Measurements from ENCODE around the gene EEFSEC. TPM values are rescaled to one million over a fixed set of nuclear protein-coding genes. Genes with fewer than 3 reads are reported as not detected.

The EEFSEC gene
- total RNA-seq, 1 experiment from 2014 or later = 14.0 TPM

DNA sequence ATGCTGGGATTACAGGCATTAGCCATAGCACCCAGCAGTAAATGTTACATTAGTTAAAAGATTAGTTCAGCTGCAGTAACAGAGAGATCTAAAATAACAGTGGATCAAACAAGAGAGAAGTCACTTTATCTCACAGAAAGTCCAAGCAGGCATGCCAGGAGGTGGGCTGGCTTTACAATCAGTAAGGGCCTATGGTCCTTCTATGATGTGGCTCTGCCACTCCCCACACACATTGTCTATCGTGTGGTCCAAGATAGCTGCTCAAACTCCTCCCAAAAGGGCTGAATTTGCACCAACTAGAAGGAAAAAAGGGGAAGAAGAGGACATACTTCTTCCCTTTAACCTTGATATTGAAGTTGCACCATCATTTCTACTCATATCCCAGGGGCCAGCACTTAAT is 25.0 kb upstream of the EEFSEC start:
- no peak overlapping the region for H3K27ac Mint-ChIP-seq (ENCODE audit: unreplicated experiment)
- H3K4me3 ChIP-seq (ENCODE audit: low read depth, low read length) = no peak overlapping the region
- H3K36me3 Mint-ChIP-seq (ENCODE audit: insufficient read depth, unreplicated experiment) = peaks cover 12% of the 10 kb centered on the region
- no TSS peak for BruUV-seq (replicated peaks)
- H3K9me3 ChIP-seq = no peaks in the 10 kb centered on the region
- DNase-seq = no peak
- ChIA-PET POLR2A (no interaction called here), CTCF (no interaction called here)
- TF ChIP-seq, protein P1, sequence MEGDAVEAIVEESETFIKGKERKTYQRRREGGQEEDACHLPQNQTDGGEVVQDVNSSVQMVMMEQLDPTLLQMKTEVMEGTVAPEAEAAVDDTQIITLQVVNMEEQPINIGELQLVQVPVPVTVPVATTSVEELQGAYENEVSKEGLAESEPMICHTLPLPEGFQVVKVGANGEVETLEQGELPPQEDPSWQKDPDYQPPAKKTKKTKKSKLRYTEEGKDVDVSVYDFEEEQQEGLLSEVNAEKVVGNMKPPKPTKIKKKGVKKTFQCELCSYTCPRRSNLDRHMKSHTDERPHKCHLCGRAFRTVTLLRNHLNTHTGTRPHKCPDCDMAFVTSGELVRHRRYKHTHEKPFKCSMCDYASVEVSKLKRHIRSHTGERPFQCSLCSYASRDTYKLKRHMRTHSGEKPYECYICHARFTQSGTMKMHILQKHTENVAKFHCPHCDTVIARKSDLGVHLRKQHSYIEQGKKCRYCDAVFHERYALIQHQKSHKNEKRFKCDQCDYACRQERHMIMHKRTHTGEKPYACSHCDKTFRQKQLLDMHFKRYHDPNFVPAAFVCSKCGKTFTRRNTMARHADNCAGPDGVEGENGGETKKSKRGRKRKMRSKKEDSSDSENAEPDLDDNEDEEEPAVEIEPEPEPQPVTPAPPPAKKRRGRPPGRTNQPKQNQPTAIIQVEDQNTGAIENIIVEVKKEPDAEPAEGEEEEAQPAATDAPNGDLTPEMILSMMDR (IDR thresholded peaks at IDR 0.05; ENCODE audit: insufficient read depth in 1 of 2, low read depth in 1 of 2, low read length in 1 of 2, severe bottlenecking in 1 of 2, unreplicated experiment in 1 of 2) = no peak
- H3K27me3 ChIP-seq (replicated peaks; ENCODE audit: control insufficient read depth, insufficient read depth, low read length) = no peaks in the 10 kb centered on the region
- H3K27me3 Mint-ChIP-seq (ENCODE audit: insufficient read depth, unreplicated experiment) = no peaks in the 10 kb centered on the region
- H3K9me3 Mint-ChIP-seq (ENCODE audit: unreplicated experiment) = no peaks in the 10 kb centered on the region
- peaks cover 11% of the 10 kb centered on the region for H3K4me1 Mint-ChIP-seq (ENCODE audit: low read depth, unreplicated experiment)
- H3K4me3 Mint-ChIP-seq (ENCODE audit: unreplicated experiment) = no peak overlapping the region
- H3K36me3 ChIP-seq (ENCODE audit: control insufficient read depth, insufficient read depth, low read length) = no peaks in the 10 kb centered on the region
- intact Hi-C loops (cut with micrococcal nuclease; ENCODE audit: unreplicated experiment) = no loop called here
- H3K4me1 ChIP-seq = peaks cover 6% of the 10 kb centered on the region; the same call in 1 of the 2 replicates

DNA sequence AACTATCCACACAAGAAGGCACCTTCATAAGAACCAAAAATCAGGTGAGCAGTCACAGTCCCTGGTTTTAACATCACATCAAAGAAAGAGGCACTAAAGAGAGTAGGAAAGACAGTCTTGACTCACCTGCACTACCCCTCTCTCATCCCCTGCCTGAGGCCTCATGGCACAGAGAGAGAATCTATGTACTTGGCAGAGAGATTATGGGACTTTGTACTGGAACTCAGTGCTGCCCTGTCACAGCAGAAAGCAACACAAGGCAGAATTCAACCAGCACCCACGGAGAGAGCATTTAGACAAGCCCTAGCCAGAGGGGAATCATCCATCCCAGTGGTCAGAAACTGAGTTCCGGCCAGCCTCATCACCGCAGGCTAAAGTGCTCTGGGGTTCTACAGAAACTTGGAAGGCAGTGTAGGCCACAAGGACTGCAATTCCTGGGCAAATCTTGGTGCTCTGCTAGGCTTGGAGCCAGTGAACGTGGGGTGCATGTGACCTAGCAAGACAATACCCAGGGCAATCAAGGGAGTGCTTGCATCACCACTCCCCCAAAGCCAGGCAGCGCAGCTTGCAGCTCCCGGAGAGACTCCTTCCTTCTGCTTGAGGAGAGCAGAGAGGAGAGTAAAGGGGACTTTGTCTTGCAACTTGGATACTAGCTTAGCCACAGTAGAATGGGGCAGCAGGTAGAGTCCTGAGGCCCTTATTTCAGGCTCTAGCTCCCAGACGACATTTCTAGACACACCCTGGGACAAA is 21.2 kb upstream of the EEFSEC start:
- ChIA-PET POLR2A (no interaction called here), CTCF (interaction anchor here (1.7 to 1.8 kb wide), 2 partner anchors 9 to 34 kb away, joined by 5 to 8 read pairs; partner anchors contain the start of gene RUVBL1)
- Histone ChIP-seq H3K4me3 (ENCODE audit: low read depth, low read length) (no peak overlapping the region), H3K9me3 (no peaks in the 10 kb centered on the region), H3K36me3 (ENCODE audit: control insufficient read depth, insufficient read depth, low read length) (no peaks in the 10 kb centered on the region), H3K27me3 (replicated peaks; ENCODE audit: control insufficient read depth, insufficient read depth, low read length) (no peaks in the 10 kb centered on the region), H3K4me1 (no peaks in the 10 kb centered on the region)
- Mint-ChIP-seq H3K27me3 (ENCODE audit: insufficient read depth, unreplicated experiment) (peaks cover 5% of the 10 kb centered on the region), H3K36me3 (ENCODE audit: insufficient read depth, unreplicated experiment) (no peaks in the 10 kb centered on the region), H3K9me3 (ENCODE audit: unreplicated experiment) (no peaks in the 10 kb centered on the region), H3K4me3 (ENCODE audit: unreplicated experiment) (no peak overlapping the region), H3K4me1 (ENCODE audit: low read depth, unreplicated experiment) (peaks cover 6% of the 10 kb centered on the region), H3K27ac (ENCODE audit: unreplicated experiment) (no peak overlapping the region)
- no TSS peak for BruUV-seq (replicated peaks)
- TF ChIP-seq, protein P1 (IDR thresholded peaks at IDR 0.05; ENCODE audit: insufficient read depth in 1 of 2, low read depth in 1 of 2, low read length in 1 of 2, severe bottlenecking in 1 of 2, unreplicated experiment in 1 of 2) = no peak
- intact Hi-C loops (cut with micrococcal nuclease; ENCODE audit: unreplicated experiment) = no loop called here
- no peak for DNase-seq

DNA sequence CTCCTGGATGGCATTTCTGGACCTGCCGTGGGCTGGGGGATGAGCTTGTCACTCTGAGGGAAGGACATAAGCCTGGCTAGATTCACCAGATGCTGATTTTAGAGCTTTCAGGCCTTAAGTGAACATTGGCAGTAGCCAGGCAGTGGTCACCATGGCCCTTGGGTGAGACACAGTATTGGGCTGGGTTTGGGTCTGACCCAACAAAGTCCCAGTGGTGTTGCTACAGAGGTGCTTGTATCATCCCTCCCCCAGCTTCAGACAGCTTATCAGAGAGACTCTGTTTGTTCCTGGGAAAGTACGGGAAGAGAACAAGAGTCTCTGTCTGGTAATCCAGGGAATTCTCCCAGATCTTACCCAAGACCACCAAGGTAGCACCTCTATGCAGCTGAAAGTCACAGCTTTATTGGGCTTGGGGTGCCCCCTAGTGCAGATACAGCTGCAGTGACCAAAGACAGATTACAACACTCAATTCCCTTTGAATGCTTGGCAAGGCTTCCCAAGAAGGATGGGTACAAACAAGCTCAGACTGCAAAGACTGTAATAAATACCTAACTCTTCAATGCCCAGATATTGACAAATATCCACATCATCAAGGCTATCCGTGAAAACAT is 19.9 kb upstream of the EEFSEC start:
- intact Hi-C loops (cut with micrococcal nuclease; ENCODE audit: unreplicated experiment) = loop anchor here (1.0 kb wide), 2 partner anchors 38 to 65 kb away; no protein-coding TSS in a partner anchor
- POLR2A ChIA-PET = interaction anchor here (1.0 kb wide), 1 partner anchor 38 kb away, joined by 3 read pairs; no protein-coding TSS in a partner anchor

More for the DNA sequence above, 19.9 kb upstream of the EEFSEC start:
- Histone ChIP-seq H3K27me3 (replicated peaks; ENCODE audit: control insufficient read depth, insufficient read depth, low read length) (no peaks in the 10 kb centered on the region), H3K4me3 (ENCODE audit: low read depth, low read length) (no peak overlapping the region), H3K36me3 (ENCODE audit: control insufficient read depth, insufficient read depth, low read length) (no peaks in the 10 kb centered on the region), H3K4me1 (no peaks in the 10 kb centered on the region), H3K9me3 (no peaks in the 10 kb centered on the region)
- BruUV-seq (replicated peaks) = no TSS peak
- Mint-ChIP-seq H3K36me3 (ENCODE audit: insufficient read depth, unreplicated experiment) (no peaks in the 10 kb centered on the region), H3K27ac (ENCODE audit: unreplicated experiment) (no peak overlapping the region), H3K27me3 (ENCODE audit: insufficient read depth, unreplicated experiment) (peaks cover 7% of the 10 kb centered on the region), H3K4me1 (ENCODE audit: low read depth, unreplicated experiment) (no peaks in the 10 kb centered on the region), H3K4me3 (ENCODE audit: unreplicated experiment) (no peak overlapping the region), H3K9me3 (ENCODE audit: unreplicated experiment) (no peaks in the 10 kb centered on the region)
- TF ChIP-seq, protein P1 (IDR thresholded peaks at IDR 0.05; ENCODE audit: insufficient read depth in 1 of 2, low read depth in 1 of 2, low read length in 1 of 2, severe bottlenecking in 1 of 2, unreplicated experiment in 1 of 2) = peak; percentile 46 to 59
- DNase-seq = peak in 1 of 2 experiments; percentile 63
- CTCF ChIA-PET = interaction anchor here (0.6 to 1.8 kb wide), 6 partner anchors 10 to 122 kb away, joined by 3 to 12 read pairs (median 5); partner anchors contain the start of gene RUVBL1
